SK-N-SH (cell line): Measurements from ENCODE around the gene AUH. TPM values are rescaled to one million over a fixed set of nuclear protein-coding genes. Genes with fewer than 3 reads are reported as not detected.
A peak's percentile ranks its signal among the peaks of the same experiment; 100 is the strongest.

ENCODE experiments used
- CTCF ChIA-PET: fragments of 300-600, 350-600 bp; formaldehyde crosslinking; extraction: SDS; loops from one replicate; lab custom pipeline; 2021; lab: Yijun Ruan, JAX
- POLR2A ChIA-PET: fragments of 350-600 bp; sonication (Branson Sonifier 250); formaldehyde crosslinking; extraction: SDS; loops from one replicate; lab custom pipeline; 2020; ENCODE audit warnings: antibody characterized with exemption, inconsistent platforms; lab: Yijun Ruan, JAX
- DNase-seq: peaks from one replicate; pipeline ENCODE4 v3.0.0; 2012
- H2AFZ ChIP-seq: fragments of 200-600 bp; sonication (generic); 2 replicates; pipeline ENCODE4 v1.8.1; 2016; ENCODE audit warnings: antibody characterized with exemption, mild to moderate bottlenecking, low read depth
- H3F3A ChIP-seq: fragments of 200-600 bp; sonication (generic); replicated peaks from 2 replicates; pipeline ENCODE3; 2016; ENCODE audit warnings: antibody characterized with exemption, mild to moderate bottlenecking; ENCODE audit not compliant: insufficient read depth
- H3K27ac ChIP-seq, 2 experiments: fragments of 200-500 bp in 1 of 2; fragments of 200-600 bp in 1 of 2; sonication (Bioruptor generic) in 1 of 2; sonication (generic), shearing (Covaris generic) in 1 of 2; 2 replicates each; pipeline versions ENCODE4 v1.5.1 to v1.6.1; 2014 to 2016; ENCODE audit warnings: low read depth in 2 of 2, inconsistent platforms in 1 of 2, low read length in 1 of 2, mild to moderate bottlenecking in 1 of 2, mixed read lengths in 1 of 2
- H3K27me3 ChIP-seq: fragments of 200-600 bp; sonication (generic), shearing (Covaris generic); 2 replicates; pipeline ENCODE4 v1.6.1; 2016; ENCODE audit warnings: mixed run types; ENCODE audit not compliant: insufficient read depth
- H3K36me3 ChIP-seq, 2 experiments: fragments of 200-500 bp in 1 of 2; fragments of 200-600 bp in 1 of 2; sonication (Bioruptor generic) in 1 of 2; sonication (generic) in 1 of 2; replicated peaks in 1 of 2; 2 replicates each; pipeline versions ENCODE3 to v1.5.1; 2014 to 2016; ENCODE audit warnings: low read length in 1 of 2, mild to moderate bottlenecking in 1 of 2; ENCODE audit not compliant: insufficient read depth in 2 of 2, control insufficient read depth in 1 of 2
- H3K4me1 ChIP-seq, 2 experiments: fragments of 200-500 bp in 1 of 2; fragments of 200-600 bp in 1 of 2; sonication (Bioruptor generic) in 1 of 2; sonication (generic), shearing (Covaris generic) in 1 of 2; 2 replicates each; pipeline versions ENCODE4 v1.5.1 to v1.6.1; 2014 to 2016; ENCODE audit warnings: low read depth in 1 of 2, low read length in 1 of 2, mixed run types in 1 of 2; ENCODE audit not compliant: insufficient read depth in 2 of 2, control insufficient read depth in 1 of 2
- H3K4me2 ChIP-seq: fragments of 200-600 bp; sonication (generic), shearing (Covaris generic); 2 replicates; pipeline ENCODE4 v1.6.1; 2017; ENCODE audit warnings: mixed run types
- H3K4me3 ChIP-seq, 2 experiments: fragments of 200-500 bp in 1 of 2; fragments of 200-600 bp in 1 of 2; sonication (Bioruptor generic) in 1 of 2; sonication (generic), shearing (Covaris generic) in 1 of 2; 2 replicates each; pipeline versions ENCODE4 v1.5.1 to v1.8.1; 2014 to 2016; ENCODE audit warnings: low read depth in 2 of 2, inconsistent platforms in 1 of 2, low read length in 1 of 2, mild to moderate bottlenecking in 1 of 2, mixed read lengths in 1 of 2, moderate library complexity in 1 of 2
- H3K79me2 ChIP-seq: fragments of 200-600 bp; sonication (generic); 2 replicates; pipeline ENCODE4 v1.8.1; 2017; ENCODE audit warnings: mild to moderate bottlenecking; ENCODE audit not compliant: insufficient read depth
- H3K9ac ChIP-seq: fragments of 200-600 bp; sonication (generic); 2 replicates; pipeline ENCODE4 v1.6.1; 2017; ENCODE audit warnings: mixed run types
- H3K9me2 ChIP-seq: fragments of 200-600 bp; sonication (generic); 2 replicates; pipeline ENCODE4 v1.6.1; 2017; ENCODE audit warnings: mixed run types
- H3K9me3 ChIP-seq: fragments of 200-600 bp; sonication (generic); 2 replicates; pipeline ENCODE4 v1.6.1; 2017; ENCODE audit warnings: mixed run types, mild to moderate bottlenecking, moderate library complexity
- H4K20me1 ChIP-seq: fragments of 200-600 bp; sonication (generic); 2 replicates; pipeline ENCODE4 v1.6.1; 2017; ENCODE audit warnings: mild to moderate bottlenecking, mixed run types; ENCODE audit not compliant: insufficient read depth
- CHD2 ChIP-seq: fragments of 150-350 bp; IDR thresholded peaks from 2 replicates; pipeline ENCODE4 v1.6.1; 2018; ENCODE audit warnings: low read length; ENCODE audit not compliant: partially characterized antibody
- CTCF ChIP-seq: fragments of 200-600 bp; sonication (generic); IDR thresholded peaks from 2 replicates; pipeline ENCODE4 v1.6.1; 2017; ENCODE audit warnings: antibody characterized with exemption, mild to moderate bottlenecking, moderate library complexity
- ELF1 ChIP-seq: IDR thresholded peaks from 2 replicates; pipeline ENCODE4 v1.4.0; 2012
- EP300 ChIP-seq, 2 experiments: IDR thresholded peaks; 2 replicates each; pipeline versions ENCODE4 v1.4.0 to v1.6.1; 2012; ENCODE audit warnings: borderline replicate concordance in 1 of 2, low read depth in 1 of 2, low read length in 1 of 2
- EZH2phosphoT487 ChIP-seq: fragments of 200-600 bp; sonication (generic); IDR thresholded peaks from 2 replicates; pipeline ENCODE4 v1.6.1; 2017; ENCODE audit warnings: low read depth, mixed run types, mild to moderate bottlenecking, antibody characterized with exemption, moderate library complexity, borderline replicate concordance
- FOSL2 ChIP-seq: IDR thresholded peaks from 2 replicates; pipeline ENCODE4 v1.4.0; 2012; ENCODE audit warnings: low read depth, mild to moderate bottlenecking, moderate library complexity, borderline replicate concordance
- FOXJ3 ChIP-seq: sonication (generic); formaldehyde crosslinking; IDR thresholded peaks from 2 replicates; pipeline ENCODE4 v1.5.1; 2020; ENCODE audit warnings: mild to moderate bottlenecking, missing genetic modification reagents
- FOXM1 ChIP-seq: IDR thresholded peaks from 2 replicates; pipeline ENCODE4 v1.4.0; 2012; ENCODE audit warnings: low read depth, mild to moderate bottlenecking
- GABPA ChIP-seq: IDR thresholded peaks from 2 replicates; pipeline ENCODE4 v1.4.0; 2012; ENCODE audit warnings: low read depth, mild to moderate bottlenecking
- GATA2 ChIP-seq: sonication (generic); formaldehyde crosslinking; IDR thresholded peaks from 2 replicates; pipeline ENCODE4 v1.5.0; 2020; ENCODE audit warnings: mild to moderate bottlenecking, missing genetic modification reagents
- JUND ChIP-seq: IDR thresholded peaks from 2 replicates; pipeline ENCODE4 v1.4.0; 2012
- MXI1 ChIP-seq: IDR thresholded peaks from 2 replicates; pipeline ENCODE4 v1.6.1; 2012; ENCODE audit warnings: mild to moderate bottlenecking, low read depth, low read length, improper control_type of control experiment
- NRF1 ChIP-seq: IDR thresholded peaks from 2 replicates; pipeline ENCODE4 v1.6.1; 2012; ENCODE audit warnings: low read depth, mild to moderate bottlenecking, low read length
- POLR2AphosphoS5 ChIP-seq: IDR thresholded peaks from 2 replicates; pipeline ENCODE4 v1.6.1; 2012; ENCODE audit warnings: low read depth, low read length
- TAF1 ChIP-seq: IDR thresholded peaks from 2 replicates; pipeline ENCODE4 v1.6.1; 2012; ENCODE audit warnings: low read depth, mild to moderate bottlenecking, low read length, moderate library complexity, borderline replicate concordance
- TCF12 ChIP-seq: IDR thresholded peaks from 2 replicates; pipeline ENCODE4 v1.4.0; 2012
- WGBS: methylation state at CpG from one replicate; pipeline ENCODE4 v1.1.6; 2017; ENCODE audit warnings: low lambda C conversion rate; 5-methylcytosine and 5-hydroxymethylcytosine counted together
- polyA plus RNA-seq, 3 experiments: library from polyadenylated mRNA; depleted of rRNA; stranded (reverse); fragments of >200 nt; gene quantifications; 2 replicates each; pipeline ENCODE4 v1.2.3, GENCODE V29; 2012
- TF ChIP-seq, protein P1 (sequence below): IDR thresholded peaks from 2 replicates; pipeline ENCODE4 v1.4.0; 2012; ENCODE audit warnings: low read depth, borderline replicate concordance
- TF ChIP-seq, protein P2 (sequence below): IDR thresholded peaks from 2 replicates; pipeline ENCODE4 v1.6.1; 2012; ENCODE audit warnings: mild to moderate bottlenecking, low read depth, low read length, moderate library complexity

The AUH gene
- polyA plus RNA-seq, 1 of the 3 experiments (the other 2 are of a cell fraction): 7.6 TPM

GRCh38 chr9:91360551-91361290 lies 997 bp downstream of the AUH start:
- Histone ChIP-seq H3K4me1 (peaks cover 3 to 12% of the 10 kb centered on the region in 2 experiments; a peak in 3 of 4 replicates), H3K9me3 (no peaks in the 10 kb centered on the region), H4K20me1 (no peaks in the 10 kb centered on the region), H2AFZ (peak overlapping the region; percentile 99), H3K4me2 (peak overlapping the region; percentile 89), H3F3A (no peaks in the 10 kb centered on the region), H3K27ac (peak overlapping the region in 1 of 2 experiments; percentile 40; a peak in 3 of 4 replicates), H3K79me2 (peaks cover 42% of the 10 kb centered on the region), H3K9me2 (no peaks in the 10 kb centered on the region), H3K9ac (peak overlapping the region; percentile 86), H3K36me3 (peaks cover 0 to 10% of the 10 kb centered on the region in 2 experiments), H3K4me3 (peak overlapping the region; percentile 70 to 87), H3K27me3 (no peaks in the 10 kb centered on the region)
- ChIA-PET CTCF (interaction anchor here (0.6 kb wide), 1 partner anchor 876 kb away, joined by 3 read pairs; no protein-coding TSS in a partner anchor), POLR2A (interaction anchor here (0.6 to 0.7 kb wide), 2 partner anchors 941 to 1375 kb away, joined by 3 to 4 read pairs; no protein-coding TSS in a partner anchor)
- WGBS: 36% methylated on average over 10 of the region's 10 CpGs
- no peak for DNase-seq
- TF ChIP-seq TAF1 (no peak), GATA2 (no peak), FOXJ3 (CRISPR knock-in tag) (no peak), FOXM1 (no peak), EZH2phosphoT487 (no peak), POLR2AphosphoS5 (no peak), FOSL2 (no peak), GABPA (no peak), ELF1 (no peak)

- ChIA-PET CTCF (no interaction called here), POLR2A (no interaction called here)
- H3K4me1 ChIP-seq: peaks cover 3 to 12% of the 10 kb centered on the region in 2 experiments; a peak in 3 of 4 replicates
- no peaks in the 10 kb centered on the region for H3K9me3 ChIP-seq
- peaks cover 42% of the 10 kb centered on the region for H3K79me2 ChIP-seq
- no peak overlapping the region for H3K27ac ChIP-seq
- no peak overlapping the region for H2AFZ ChIP-seq
- H3K27me3 ChIP-seq: no peaks in the 10 kb centered on the region
- no peaks in the 10 kb centered on the region for H4K20me1 ChIP-seq
- no peaks in the 10 kb centered on the region for H3K9me2 ChIP-seq
- 69% methylated on average over 7 of the region's 7 CpGs for WGBS
- DNase-seq: no peak
- H3F3A ChIP-seq: no peaks in the 10 kb centered on the region
- no peak overlapping the region for H3K9ac ChIP-seq
- H3K4me2 ChIP-seq: peak overlapping the region; percentile 89; the same call in 1 of the 2 replicates
- no peak overlapping the region; a peak in 1 of 4 replicates for H3K4me3 ChIP-seq
- peaks cover 6 to 10% of the 10 kb centered on the region in 2 experiments for H3K36me3 ChIP-seq
- TF ChIP-seq, protein P1, sequence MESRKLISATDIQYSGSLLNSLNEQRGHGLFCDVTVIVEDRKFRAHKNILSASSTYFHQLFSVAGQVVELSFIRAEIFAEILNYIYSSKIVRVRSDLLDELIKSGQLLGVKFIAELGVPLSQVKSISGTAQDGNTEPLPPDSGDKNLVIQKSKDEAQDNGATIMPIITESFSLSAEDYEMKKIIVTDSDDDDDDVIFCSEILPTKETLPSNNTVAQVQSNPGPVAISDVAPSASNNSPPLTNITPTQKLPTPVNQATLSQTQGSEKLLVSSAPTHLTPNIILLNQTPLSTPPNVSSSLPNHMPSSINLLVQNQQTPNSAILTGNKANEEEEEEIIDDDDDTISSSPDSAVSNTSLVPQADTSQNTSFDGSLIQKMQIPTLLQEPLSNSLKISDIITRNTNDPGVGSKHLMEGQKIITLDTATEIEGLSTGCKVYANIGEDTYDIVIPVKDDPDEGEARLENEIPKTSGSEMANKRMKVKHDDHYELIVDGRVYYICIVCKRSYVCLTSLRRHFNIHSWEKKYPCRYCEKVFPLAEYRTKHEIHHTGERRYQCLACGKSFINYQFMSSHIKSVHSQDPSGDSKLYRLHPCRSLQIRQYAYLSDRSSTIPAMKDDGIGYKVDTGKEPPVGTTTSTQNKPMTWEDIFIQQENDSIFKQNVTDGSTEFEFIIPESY: no peak
- TF ChIP-seq JUND (no peak), GABPA (no peak), NRF1 (no peak), CHD2 (no peak), ELF1 (no peak), TCF12 (no peak), FOSL2 (no peak), CTCF (no peak), EP300 (IDR thresholded peaks at IDR 0.05; ENCODE audit: borderline replicate concordance in 1 of 2, low read depth in 1 of 2, low read length in 1 of 2) (no peak), GATA2 (no peak), EZH2phosphoT487 (no peak), MXI1 (no peak)
- TF ChIP-seq, protein P2, sequence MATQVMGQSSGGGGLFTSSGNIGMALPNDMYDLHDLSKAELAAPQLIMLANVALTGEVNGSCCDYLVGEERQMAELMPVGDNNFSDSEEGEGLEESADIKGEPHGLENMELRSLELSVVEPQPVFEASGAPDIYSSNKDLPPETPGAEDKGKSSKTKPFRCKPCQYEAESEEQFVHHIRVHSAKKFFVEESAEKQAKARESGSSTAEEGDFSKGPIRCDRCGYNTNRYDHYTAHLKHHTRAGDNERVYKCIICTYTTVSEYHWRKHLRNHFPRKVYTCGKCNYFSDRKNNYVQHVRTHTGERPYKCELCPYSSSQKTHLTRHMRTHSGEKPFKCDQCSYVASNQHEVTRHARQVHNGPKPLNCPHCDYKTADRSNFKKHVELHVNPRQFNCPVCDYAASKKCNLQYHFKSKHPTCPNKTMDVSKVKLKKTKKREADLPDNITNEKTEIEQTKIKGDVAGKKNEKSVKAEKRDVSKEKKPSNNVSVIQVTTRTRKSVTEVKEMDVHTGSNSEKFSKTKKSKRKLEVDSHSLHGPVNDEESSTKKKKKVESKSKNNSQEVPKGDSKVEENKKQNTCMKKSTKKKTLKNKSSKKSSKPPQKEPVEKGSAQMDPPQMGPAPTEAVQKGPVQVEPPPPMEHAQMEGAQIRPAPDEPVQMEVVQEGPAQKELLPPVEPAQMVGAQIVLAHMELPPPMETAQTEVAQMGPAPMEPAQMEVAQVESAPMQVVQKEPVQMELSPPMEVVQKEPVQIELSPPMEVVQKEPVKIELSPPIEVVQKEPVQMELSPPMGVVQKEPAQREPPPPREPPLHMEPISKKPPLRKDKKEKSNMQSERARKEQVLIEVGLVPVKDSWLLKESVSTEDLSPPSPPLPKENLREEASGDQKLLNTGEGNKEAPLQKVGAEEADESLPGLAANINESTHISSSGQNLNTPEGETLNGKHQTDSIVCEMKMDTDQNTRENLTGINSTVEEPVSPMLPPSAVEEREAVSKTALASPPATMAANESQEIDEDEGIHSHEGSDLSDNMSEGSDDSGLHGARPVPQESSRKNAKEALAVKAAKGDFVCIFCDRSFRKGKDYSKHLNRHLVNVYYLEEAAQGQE: no peak
These were observed 1.8 kb downstream of the AUH start for GRCh38 chr9:91359734-91360470.
